NK-92 (cell line): ENCODE measurements around the gene TMEM267.
"Not testable (repeated sequence)": the region's sequence is repeated elsewhere in the genome, so short reads cannot be mapped to it uniquely, and the experiment has no call there.

Experiments
- DNase-seq: peaks from one replicate; lab custom pipeline; 2025; ENCODE audit not compliant: unreplicated experiment; lab: John Stamatoyannopoulos, UW

The TMEM267 gene, protein sequence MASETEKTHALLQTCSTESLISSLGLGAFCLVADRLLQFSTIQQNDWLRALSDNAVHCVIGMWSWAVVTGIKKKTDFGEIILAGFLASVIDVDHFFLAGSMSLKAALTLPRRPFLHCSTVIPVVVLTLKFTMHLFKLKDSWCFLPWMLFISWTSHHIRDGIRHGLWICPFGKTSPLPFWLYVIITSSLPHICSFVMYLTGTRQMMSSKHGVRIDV

DNA sequence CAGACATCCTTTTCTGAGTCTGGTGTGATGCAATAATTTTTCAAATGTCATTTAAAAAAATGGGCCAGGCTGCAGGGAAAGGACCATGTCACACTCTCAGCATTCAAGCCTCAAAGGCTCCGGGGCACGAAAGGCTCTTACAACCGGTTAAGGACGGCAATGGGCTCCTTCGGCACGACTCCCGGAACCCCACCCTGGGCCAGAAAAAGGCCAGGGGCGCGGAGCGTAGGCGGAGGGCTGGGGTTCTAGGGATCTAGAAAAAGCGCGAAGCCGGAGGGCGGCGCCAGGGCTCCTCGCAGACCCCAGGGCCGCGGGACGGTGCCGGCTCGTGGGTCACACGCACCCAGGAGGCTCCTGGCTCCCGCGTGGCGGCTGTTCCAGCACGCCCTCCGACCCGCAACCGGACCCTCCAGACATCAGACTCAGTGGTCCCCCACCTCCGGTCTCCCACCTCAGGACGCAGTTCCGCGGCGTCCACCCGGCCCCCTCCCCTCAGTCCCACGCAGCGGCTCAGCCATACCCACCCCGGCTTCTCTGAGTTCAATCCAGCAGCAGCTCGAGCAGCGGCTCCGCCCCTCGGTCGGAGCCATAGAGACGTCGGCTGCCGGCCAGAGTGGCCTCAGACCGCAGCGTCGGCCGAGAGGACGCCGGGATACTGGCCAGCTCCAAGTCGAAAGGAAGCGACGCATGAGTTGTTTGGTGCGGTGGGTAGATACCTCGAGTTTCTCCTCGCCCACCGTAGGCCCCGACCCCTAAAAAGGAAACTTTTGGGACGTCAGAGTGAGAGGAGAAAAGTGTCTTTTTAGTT lies at the start of gene TMEM267:
TSS of gene TMEM267 (minus strand) at position 568 of the 808 bp plus-strand sequence. CDS start 29,896 bp downstream, outside the sequence.
- DNase-seq: no peak

DNA sequence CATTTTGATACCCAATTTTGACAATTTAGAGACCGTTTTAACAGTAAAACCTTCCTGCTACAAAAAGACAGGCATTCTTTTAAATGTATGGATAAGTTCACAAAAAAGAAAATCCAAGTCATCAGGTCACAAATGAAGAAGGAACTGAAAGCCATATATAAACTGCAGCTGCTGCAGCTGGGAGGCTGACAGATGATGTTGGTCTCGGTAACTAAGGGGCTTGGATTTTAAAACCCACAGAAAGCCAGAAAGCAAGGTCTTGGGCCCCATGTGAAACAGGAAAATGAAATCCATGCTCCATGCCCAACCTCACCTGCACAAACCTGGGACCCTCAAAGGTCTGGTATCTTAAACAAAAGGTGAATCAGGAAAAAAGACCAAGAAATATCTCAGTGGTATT lies 47.0 kb upstream of the TMEM267 start:
- no peak for DNase-seq

DNA sequence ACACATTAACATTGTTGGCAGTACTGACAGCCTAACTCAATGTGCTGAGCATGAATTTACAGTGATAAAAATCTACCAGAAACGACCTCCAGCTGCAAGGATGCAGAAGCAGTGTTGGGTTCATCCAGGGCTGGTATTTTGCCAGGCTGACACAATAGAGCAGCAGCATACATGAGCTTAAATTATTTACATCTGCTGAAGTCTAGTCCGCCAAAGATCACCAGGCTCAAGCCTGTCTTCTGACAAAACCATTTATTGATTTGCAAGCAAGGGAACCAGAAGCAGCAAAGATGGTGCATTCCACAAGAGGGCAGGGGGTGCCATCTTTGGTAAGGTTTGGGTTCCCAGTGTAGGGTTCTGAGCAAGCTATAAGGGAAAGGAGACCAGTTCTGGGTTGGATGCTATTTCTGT lies 40.0 kb upstream of the TMEM267 start:
- DNase-seq: no peak

DNA sequence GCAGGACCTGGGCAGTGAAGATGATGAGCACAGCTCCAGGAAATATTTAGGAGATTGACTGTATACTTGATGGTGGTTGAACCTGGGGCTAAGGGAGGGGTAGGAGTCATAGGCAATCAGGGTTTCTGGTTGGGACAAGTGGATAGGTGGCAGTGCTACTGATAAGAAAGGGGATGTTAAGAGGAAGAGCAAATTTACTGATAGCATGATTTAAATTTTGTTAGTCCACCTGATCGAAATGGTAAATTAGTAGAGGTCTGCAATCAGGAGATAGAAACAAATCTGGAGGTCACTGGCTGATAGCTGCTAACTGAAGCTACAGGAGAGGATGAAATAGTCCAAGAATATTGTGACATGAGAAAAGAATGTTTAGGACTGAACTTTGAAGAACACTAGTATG lies 37.0 kb upstream of the TMEM267 start:
- no peak for DNase-seq

DNA sequence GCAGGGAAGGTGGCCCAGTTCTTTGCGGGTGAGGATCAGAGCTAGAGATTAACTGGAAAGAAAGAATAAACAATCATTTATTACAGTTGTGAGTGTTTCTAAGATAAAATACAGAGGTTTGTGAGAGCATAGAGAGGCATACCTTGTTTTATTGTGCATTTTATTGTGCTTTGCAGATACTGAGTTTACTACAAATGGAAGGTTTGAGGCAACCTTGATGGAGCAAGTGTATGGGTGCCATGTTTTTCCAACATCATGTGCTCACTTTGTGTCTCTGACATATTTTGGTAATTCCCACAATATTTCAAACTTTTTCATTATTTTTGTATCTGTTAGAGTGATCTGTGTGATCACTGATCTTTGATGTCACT lies 32.0 kb upstream of the TMEM267 start:
- DNase-seq: no peak

DNA sequence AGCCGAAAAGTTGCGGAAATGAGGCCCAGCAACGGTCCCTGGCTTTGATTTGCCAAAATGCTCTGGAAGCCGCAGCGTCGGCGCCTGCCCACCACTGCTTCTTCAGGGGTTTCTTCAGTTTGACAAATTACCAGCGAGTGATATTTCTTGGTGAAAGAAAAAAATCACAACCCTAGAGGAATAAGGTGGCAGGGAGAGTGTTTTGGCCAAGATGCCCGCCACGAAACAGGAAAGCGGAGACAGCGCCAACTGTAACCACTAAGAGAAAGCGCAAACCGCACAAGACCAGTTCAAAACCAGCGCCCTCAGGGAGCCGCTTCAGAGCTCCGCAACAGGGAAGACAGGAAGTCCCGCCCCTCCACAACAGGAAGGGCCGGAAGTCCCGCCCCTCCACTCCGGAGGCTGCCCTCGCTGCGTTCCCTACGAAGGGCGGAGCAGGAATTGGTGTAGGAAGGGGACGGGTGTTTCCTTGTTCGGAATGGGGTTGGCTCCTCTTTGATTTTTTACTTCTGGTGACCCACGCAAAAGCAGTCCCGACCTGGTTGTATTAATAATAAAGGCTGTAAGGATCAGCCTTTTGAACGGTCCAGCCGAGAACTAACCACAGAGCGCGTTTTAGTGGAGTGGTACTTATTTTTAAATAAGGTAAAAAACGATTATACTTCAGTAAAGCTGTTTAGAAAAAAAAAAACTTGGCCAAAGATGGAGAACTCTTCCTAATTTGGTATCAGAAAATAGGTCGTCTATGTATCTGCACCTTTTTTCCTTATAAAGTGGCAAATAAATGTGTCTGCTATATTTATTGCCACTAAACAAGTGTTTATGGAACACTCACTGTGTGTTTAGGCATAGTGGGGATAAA lies 31.4 kb upstream of the TMEM267 start, which contains the start of gene C5orf34:
TSS of gene C5orf34 (minus strand) at position 333 of the 862 bp plus-strand sequence. CDS start 5,809 bp downstream, outside the sequence.
- DNase-seq: peak; percentile 41

DNA sequence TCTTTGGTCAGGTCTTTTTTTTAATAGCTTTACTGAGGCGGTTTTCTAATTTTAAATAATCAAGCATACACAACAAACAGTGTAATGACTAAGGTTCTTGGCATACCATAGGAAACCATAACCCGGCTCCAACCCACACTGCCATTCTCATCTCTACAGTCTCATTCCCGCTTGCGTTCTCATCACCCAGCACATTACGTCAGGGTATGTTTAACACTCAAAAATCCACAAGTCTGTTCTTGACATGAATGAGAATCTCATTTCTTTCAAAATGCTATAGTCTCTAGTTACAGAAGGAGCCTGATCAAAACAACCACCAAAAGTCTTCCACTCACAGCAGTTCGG lies 30.8 kb upstream of the TMEM267 start:
- DNase-seq: no peak

DNA sequence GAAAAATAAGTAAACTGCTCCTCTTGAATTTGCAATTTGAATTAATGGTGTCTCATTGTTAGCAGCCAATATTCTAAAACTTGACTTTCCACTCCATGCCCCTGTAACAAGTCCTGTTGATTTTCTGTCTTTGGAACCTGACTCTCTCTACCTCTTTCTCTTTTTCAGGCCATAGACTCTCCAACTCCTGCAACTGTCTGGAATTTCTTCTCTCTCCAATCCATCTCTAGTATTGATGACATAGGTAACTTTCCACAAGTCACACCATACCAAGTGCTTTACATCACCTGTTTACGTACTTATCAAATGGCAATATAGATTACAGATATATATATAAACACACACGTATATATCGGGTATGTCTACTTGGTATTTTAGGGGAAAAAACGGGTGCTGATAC lies 30.4 kb upstream of the TMEM267 start:
- no peak for DNase-seq

DNA sequence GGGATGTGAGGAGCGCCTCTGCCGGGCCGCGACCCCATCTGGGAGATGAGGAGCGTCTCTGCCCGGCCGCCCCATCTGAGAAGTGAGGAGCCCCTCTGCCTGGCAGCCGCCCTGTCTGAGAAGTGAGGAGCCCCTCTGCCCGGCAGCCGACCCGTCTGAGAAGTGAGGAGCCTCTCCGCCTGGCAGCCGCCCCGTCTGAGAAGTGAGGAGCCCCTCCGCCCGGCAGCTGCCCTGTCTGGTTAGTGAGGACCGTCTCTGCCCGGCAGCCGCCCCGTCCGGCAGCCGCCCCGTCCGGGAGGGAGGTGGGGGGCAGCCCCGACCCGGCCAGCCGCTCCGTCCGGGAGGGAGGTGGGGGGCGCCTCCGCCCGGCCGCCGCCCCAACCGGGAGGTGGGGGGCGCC lies 27.4 kb upstream of the TMEM267 start:
- not testable (repeated sequence) for DNase-seq

DNA sequence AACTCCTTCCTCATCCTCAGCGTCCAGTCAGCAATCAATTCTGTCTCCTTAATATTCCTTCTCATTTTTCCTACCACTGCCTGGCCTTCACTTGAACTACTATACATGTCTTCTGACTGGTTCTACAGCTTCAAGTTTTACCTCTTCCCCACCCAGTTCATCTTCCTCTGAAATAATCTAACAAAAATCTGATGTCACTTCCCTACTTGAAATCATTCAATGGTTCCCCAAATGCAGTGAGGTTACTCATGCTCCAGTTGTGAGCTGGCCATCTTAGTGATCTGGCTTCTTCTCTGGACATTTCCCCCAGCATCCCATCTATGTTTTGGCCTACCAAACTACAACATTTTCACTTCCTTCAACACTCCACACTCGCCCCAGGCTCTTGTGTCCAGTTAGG lies 14.9 kb upstream of the TMEM267 start:
- no peak for DNase-seq

DNA sequence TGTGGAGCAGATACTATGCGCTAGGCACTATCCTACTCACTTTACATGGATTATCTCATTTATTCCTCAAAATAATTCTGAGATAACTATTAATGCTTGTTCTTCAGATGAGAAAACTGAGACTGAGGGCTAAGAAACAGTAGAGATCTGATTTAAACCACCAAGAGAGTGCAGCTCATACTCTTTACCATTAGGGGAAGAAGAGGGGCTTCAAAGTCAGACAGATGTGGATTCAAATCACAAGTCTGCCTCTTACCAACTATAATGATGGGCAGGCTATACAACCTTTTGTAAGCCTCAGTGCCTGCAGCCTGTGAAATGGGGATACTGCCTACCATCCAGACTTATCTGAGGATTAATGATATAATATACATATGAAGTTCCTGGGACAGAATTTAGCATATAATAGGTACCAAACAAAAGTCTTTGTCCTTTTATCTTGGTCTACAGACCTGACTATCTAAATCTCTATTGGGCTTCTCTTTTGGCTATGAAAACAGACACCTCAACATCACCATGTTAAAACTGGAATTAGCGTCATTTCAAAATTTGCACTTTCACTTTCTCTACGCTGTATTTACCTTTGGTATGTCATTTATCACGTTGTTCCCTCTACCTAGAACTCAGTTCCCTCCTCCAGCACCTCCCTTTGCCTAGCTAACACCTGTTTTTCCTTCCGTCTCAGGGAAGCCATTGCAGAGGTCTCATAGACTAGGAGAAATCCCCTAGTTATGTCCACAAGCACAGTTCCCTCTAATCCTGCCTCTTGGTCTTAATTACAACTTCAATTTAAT lies 13.8 kb upstream of the TMEM267 start:
- DNase-seq: no peak

DNA sequence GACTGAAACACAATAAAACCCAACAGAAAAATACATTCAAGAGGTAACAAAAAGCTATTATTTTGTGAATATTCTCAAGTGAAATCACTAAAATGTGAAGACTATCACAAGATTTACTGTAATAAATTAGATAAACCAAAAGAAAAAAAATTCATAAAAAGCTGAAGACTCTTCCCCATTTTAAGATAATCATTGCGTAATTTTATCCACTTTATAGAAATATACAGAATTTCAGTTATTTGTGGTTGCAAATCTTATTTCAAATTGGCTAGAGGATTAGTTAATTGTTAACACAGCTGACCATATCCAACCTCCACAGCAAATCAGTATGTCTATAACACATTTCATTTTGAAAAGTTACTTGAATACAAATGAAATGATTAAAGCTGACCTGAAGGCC lies 7.7 kb upstream of the TMEM267 start:
- DNase-seq: no peak

DNA sequence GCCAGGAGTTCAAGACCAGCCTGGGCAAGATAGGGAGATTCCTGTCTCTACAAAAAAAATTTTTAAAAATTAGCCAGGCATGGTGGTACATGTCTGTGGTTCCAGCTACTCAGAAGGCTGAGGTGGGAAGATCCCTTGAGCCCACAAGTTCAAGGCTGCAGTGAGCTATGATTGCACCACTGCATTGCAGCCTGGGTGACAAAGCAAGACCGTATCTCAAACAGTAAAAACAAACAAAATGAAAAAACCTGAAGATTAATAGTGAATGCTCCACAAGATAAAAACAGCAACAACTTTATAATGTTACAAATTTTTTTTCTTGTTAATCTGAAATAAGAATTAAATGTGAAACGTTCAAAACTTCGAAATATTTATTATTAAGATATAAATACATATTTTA lies 2.7 kb upstream of the TMEM267 start:
- no peak for DNase-seq

DNA sequence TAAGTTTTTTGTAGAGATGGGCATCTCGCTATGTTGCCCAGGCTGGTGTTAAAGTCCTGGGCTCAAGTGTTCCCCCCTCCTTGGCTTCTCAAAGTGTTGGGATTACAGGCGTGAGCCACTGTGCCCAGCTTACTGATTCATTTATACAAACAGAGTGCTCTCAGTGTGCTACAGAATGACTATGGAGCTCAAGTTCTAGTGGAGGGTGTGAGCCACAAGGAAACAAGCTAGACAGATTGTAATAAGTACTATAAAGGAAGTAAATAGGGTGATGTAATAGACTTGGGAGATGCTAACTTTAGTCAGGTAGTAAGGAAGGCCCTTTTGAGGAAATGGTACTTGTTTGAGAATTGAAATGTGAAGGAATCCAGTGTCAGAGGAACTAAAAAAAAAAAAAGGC lies 1.7 kb upstream of the TMEM267 start:
- DNase-seq: no peak

DNA sequence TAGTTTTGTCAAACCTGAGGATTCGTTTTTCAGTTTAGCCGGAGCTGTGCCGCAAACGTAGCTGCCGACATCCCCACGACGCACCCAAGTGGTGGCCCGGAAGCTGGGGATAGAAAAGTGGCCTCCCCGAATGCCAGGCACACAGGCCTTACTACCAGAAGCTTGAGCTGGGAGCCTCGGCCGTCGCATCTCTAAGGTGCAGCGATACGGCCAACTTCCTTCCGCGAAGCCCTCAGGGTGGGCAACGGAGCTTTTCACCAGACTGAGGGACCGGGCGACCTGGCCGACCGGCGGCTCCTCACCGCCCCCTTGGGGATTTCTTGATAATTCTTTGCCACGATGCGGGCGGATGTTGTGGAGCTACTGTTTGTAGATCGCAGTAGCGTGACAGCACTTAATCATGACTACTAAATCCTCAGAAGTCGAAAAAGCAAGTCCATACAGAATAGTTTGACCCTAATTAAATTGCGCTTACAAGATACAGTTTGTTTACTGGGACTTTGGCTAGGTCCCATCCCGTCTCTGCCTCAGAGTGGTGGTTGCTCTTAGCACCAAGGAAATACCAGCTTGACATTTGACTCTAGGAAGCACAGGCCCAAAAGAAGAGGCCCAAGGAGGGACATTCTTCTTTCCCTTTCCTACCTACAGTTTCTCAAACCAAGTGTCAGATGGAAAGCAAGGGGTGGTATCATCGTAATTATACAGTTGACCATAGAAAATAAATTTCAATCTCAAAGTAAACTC lies 613 bp upstream of the TMEM267 start:
- peak; percentile 51 for DNase-seq

DNA sequence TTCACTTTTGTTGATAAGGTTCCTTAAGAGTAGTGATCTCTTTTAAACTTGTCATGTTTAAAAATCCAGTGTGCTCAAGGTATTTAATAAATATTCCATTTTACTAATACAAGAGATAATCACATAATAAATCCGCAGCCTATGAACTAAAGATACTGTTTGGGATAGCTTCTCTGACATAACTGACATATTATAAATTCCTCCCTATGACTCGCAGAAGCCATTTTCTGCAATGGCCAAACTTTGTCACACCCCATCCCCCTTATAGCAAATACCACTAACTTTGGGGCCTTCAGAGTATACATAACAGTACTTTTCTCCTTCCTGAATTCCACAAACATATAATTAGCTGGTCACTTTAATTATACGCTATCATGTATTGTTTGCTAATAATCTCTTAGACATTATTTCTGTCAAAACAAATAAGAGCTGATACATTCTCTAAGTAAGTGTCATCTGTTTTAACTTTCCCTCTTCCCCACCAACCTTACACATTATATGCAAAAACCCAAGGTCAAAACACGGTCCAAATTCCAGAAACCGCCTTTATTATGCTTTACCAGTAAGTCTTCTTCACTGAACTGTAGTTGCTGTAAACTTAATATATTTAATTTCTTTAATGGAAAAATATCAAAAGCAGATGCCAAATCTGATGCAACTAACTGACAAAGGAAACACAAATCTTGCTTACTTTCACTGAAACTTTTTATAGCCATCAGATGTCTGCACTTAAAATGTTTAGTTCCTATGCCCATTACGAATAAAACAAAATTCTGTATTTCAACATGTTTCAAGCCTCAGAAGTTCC lies 971 bp downstream of the TMEM267 start:
- no peak for DNase-seq

DNA sequence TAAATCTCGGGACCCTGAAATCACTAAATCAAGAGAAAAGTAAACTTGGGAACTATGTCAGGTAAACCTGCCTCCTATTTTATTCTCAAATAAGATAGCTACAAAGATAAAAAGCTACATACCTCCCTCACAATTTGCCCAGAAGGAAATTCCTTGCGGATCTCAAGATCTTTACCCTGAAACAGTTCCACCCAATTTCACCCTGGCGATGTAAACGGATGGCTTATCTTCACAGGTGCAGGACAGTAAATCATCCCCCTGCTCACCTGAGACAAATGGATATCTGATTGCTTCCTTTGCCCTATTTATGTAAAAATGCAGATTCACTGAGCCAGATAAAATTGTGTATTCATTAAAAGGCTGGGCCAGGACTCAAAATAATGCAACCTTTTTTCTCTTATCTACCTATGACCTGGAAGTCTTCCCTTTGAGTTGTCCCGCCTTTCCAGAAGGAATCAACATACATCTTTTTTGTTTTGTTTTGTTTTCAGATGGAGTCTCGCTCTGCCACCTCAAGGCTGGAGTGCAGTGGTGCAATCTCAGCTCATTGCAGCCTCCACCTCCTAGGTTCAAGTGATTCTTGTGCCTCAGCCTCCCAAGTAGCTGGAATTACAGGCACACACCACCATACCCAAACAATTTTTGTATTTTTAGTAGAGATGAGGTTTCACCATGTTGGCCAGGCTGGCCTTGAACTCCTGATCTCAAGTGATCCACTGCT lies 13.8 kb downstream of the TMEM267 start:
- DNase-seq: no peak

DNA sequence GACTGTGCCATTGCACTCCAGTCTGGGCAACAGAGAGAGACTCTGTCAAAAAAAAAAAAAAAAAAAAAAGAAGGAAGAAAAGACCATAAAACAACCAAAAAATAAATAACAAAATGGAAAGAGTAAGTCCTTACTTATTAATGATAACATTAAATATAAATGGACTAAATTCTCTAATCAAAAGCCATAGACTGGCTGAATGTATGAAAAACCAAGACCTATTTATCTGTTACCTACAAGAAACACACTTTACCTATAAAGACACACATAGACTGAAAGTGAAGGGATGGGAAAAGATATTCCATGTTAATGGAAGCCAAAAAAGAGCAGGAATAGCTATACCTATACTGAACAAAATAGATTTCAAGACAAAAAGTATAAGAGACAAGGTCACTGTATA lies 16.6 kb downstream of the TMEM267 start:
- no peak for DNase-seq

DNA sequence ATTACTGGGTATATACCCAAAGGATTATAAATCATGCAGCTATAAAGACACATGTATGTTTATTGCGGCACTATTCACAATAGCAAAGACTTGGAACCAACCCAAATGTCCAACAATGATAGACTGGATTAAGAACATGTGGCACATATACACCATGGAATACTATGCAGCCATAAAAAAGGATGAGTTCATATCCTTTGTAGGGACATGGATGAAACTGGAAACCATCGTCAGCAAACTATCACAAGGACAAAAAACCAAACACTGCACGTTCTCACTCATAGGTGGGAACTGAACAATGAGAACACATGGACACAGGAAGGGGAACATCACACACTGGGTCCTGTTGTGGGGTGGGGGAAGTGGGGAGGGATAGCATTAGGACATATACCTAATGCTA lies 18.2 kb downstream of the TMEM267 start:
- not testable (repeated sequence) for DNase-seq
